Activated T-helper 2 cell treated with anti-CD3 and anti-CD28 coated beads, Interferon-gamma antibody, Interleukin-2, Interleukin-4, amounts not matched to agents 10 μg/mL and 5 μg/mL and 100 μg/mL, durations not matched to agents 14 hours and 24 hours and 36 hours (primary cell): ENCODE results near the gene PAGE4. TPM values are rescaled to one million over a fixed set of nuclear protein-coding genes. Genes with fewer than 3 reads are reported as not detected.

ENCODE experiments used
- DNase-seq: peaks from one replicate; pipeline ENCODE4 v3.0.0; 2021; ENCODE audit warnings: low spot score
- H3K27ac Mint-ChIP-seq: one replicate; pipeline ENCODE4 v1.8.0; 2021; ENCODE audit warnings: mixed read lengths
- H3K27me3 Mint-ChIP-seq: one replicate; pipeline ENCODE4 v1.8.0; 2021; ENCODE audit warnings: low read depth, mixed read lengths
- H3K36me3 Mint-ChIP-seq: one replicate; pipeline ENCODE4 v1.8.0; 2021; ENCODE audit warnings: low read depth, mixed read lengths
- H3K4me1 Mint-ChIP-seq: one replicate; pipeline ENCODE4 v1.8.0; 2021; ENCODE audit warnings: low read depth, mixed read lengths
- H3K4me3 Mint-ChIP-seq: one replicate; pipeline ENCODE4 v1.8.0; 2021; ENCODE audit warnings: low read depth, mild to moderate bottlenecking, moderate library complexity, mixed read lengths
- H3K9me3 Mint-ChIP-seq: one replicate; pipeline ENCODE4 v1.8.0; 2021; ENCODE audit warnings: mixed read lengths
- intact Hi-C: fragments of 100-400 bp; cut with micrococcal nuclease; formaldehyde crosslinking; loops from one replicate; pipeline ENCODE4 v1.15.1; 2023
- total RNA-seq: library from RNA; stranded (reverse); gene quantifications from 2 replicates; pipeline ENCODE4 v1.2.3, GENCODE V29; 2022

The PAGE4 gene
- total RNA-seq, 1 donor from 2014 or later = not detected

DNA sequence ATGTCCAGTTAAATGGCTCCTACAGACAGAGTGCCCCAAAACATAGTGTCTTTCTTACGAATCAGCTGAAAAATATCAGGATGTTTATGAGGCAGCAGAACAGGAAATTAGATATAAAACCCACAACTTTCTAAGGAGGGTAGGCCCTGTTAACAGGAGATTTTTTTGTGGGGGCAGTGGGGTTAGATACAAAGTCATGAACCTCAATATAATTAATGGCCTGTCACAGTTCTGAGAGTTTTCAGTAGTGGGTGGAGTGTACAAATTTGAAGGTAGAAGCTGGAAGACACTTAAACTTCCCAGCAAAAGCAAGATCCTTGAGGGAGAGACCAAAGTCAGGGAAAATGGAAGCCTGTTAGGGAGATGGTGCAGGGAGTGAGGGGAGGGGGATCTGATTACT, 17.4 kb downstream of the PAGE4 start:
- Mint-ChIP-seq H3K4me3 (no peak overlapping the region), H3K27me3 (peaks cover 11% of the 10 kb centered on the region), H3K36me3 (no peaks in the 10 kb centered on the region), H3K27ac (no peak overlapping the region), H3K4me1 (no peaks in the 10 kb centered on the region), H3K9me3 (no peaks in the 10 kb centered on the region)
- no peak for DNase-seq
- intact Hi-C loops = no loop called here

DNA sequence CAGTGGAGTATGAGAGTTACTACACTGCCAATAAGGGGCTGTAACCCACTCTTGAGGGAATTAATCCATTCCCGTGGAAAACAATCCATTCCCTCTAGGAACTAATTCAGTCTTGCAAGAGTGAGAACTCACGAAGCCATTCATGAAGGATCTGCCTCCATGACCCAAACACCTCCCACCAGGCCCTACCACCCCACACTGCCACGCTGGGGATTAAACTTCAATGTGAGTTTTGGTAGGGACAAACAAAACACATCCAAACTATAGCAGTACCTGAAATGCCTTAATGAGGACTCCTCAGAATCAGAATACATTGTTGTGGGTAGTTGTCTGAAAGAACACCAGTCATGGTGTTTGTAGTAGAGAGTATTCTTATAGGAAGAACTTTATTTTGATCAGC, 19.2 kb downstream of the PAGE4 start:
- H3K4me1 Mint-ChIP-seq = no peaks in the 10 kb centered on the region
- H3K27me3 Mint-ChIP-seq = peaks cover 13% of the 10 kb centered on the region
- intact Hi-C loops = no loop called here
- no peaks in the 10 kb centered on the region for H3K9me3 Mint-ChIP-seq
- no peak for DNase-seq
- no peak overlapping the region for H3K27ac Mint-ChIP-seq
- H3K36me3 Mint-ChIP-seq = no peaks in the 10 kb centered on the region
- H3K4me3 Mint-ChIP-seq = no peak overlapping the region

GRCh38 chrX:49850028-49850427, 20.9 kb downstream of the PAGE4 start:
- H3K4me1 Mint-ChIP-seq = no peaks in the 10 kb centered on the region
- no peak for DNase-seq
- H3K27me3 Mint-ChIP-seq = peaks cover 13% of the 10 kb centered on the region
- H3K9me3 Mint-ChIP-seq = no peaks in the 10 kb centered on the region
- intact Hi-C loops = no loop called here
- no peak overlapping the region for H3K4me3 Mint-ChIP-seq
- H3K36me3 Mint-ChIP-seq = no peaks in the 10 kb centered on the region
- no peak overlapping the region for H3K27ac Mint-ChIP-seq

GRCh38 chrX:49853661-49854060, 24.6 kb downstream of the PAGE4 start:
- Mint-ChIP-seq H3K27ac (no peak overlapping the region), H3K9me3 (no peaks in the 10 kb centered on the region), H3K4me3 (no peak overlapping the region), H3K27me3 (peaks cover 10% of the 10 kb centered on the region), H3K4me1 (no peaks in the 10 kb centered on the region), H3K36me3 (no peaks in the 10 kb centered on the region)
- intact Hi-C loops = no loop called here
- no peak for DNase-seq

GRCh38 chrX:49856819-49857218, 27.7 kb downstream of the PAGE4 start:
- Mint-ChIP-seq H3K27me3 (peaks cover 3% of the 10 kb centered on the region), H3K4me3 (no peak overlapping the region), H3K4me1 (no peaks in the 10 kb centered on the region), H3K36me3 (no peaks in the 10 kb centered on the region), H3K9me3 (no peaks in the 10 kb centered on the region), H3K27ac (no peak overlapping the region)
- intact Hi-C loops = no loop called here
- DNase-seq = no peak

DNA sequence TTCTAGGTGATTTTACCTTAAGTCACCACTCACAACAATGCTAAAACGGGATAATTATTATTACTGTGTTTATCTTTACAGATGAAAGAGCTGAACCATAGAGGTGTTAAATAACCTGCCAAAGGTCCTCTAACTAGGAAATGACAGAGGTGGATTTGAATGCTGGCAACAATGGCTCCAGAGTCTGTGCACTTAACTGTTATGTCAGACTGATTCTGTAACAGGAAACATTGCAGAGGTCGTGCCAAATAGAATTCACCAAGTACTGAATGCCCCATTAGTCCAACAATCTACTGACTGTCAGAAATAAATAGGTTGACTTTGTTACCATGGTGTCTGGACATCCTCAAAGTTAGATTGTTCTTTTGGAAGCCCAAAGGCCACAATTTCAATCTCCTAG, 29.2 kb downstream of the PAGE4 start:
- no peak overlapping the region for H3K27ac Mint-ChIP-seq
- no peaks in the 10 kb centered on the region for H3K4me1 Mint-ChIP-seq
- no peaks in the 10 kb centered on the region for H3K36me3 Mint-ChIP-seq
- H3K9me3 Mint-ChIP-seq = no peaks in the 10 kb centered on the region
- H3K4me3 Mint-ChIP-seq = no peak overlapping the region
- H3K27me3 Mint-ChIP-seq = peaks cover 3% of the 10 kb centered on the region
- intact Hi-C loops = no loop called here
- no peak for DNase-seq

DNA sequence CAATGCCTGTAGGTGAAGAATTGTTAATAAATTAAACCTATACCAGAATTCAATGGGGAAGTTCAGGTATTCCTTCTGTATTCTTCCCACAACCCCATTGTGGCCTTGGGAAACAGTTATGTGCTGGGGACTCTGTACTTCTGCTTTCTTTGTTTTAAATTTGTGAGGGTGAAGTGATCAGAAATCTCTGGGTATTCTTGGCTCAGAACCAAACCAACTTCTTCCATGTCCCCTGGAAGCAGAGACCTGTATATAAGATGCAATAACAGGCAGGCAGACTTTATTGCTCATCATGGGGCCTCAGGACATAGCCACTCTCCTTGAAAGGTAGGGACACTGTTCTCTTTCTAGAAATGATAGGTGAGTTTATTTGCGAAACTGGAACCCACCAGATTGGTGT, 30.4 kb downstream of the PAGE4 start:
- DNase-seq = no peak
- H3K4me3 Mint-ChIP-seq = no peak overlapping the region
- no peaks in the 10 kb centered on the region for H3K36me3 Mint-ChIP-seq
- no peaks in the 10 kb centered on the region for H3K9me3 Mint-ChIP-seq
- H3K27me3 Mint-ChIP-seq = peaks cover 3% of the 10 kb centered on the region
- intact Hi-C loops = no loop called here
- H3K27ac Mint-ChIP-seq = no peak overlapping the region
- no peaks in the 10 kb centered on the region for H3K4me1 Mint-ChIP-seq

GRCh38 chrX:49860867-49861535, 31.9 kb downstream of the PAGE4 start:
- no peak overlapping the region for H3K27ac Mint-ChIP-seq
- DNase-seq = no peak
- H3K27me3 Mint-ChIP-seq = peaks cover 7% of the 10 kb centered on the region
- H3K9me3 Mint-ChIP-seq = no peaks in the 10 kb centered on the region
- H3K4me3 Mint-ChIP-seq = no peak overlapping the region
- intact Hi-C loops = no loop called here
- H3K36me3 Mint-ChIP-seq = no peaks in the 10 kb centered on the region
- H3K4me1 Mint-ChIP-seq = no peaks in the 10 kb centered on the region

DNA sequence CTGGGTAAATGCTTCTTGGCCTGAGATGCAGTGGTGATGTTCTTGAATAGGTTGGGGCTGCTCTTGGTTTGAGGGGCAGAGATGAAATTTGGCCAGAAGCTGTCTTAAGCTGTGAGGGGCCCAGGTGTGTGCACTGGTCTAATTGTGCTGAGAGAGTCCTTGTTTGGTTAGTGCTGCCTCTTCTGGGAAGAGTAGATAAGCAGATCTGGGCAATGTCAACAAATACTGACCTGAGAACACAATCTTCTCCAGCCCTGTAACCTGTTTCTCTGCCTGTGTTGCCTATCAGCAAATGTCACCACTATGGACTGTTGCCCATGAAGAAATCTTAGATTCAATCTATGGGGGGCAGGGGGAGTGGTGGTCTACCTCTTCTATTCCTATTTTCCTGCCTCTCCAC, 33.0 kb downstream of the PAGE4 start:
- intact Hi-C loops = no loop called here
- Mint-ChIP-seq H3K9me3 (no peaks in the 10 kb centered on the region), H3K27me3 (peaks cover 7% of the 10 kb centered on the region), H3K27ac (no peak overlapping the region), H3K36me3 (no peaks in the 10 kb centered on the region), H3K4me1 (no peaks in the 10 kb centered on the region), H3K4me3 (no peak overlapping the region)
- DNase-seq = no peak

DNA sequence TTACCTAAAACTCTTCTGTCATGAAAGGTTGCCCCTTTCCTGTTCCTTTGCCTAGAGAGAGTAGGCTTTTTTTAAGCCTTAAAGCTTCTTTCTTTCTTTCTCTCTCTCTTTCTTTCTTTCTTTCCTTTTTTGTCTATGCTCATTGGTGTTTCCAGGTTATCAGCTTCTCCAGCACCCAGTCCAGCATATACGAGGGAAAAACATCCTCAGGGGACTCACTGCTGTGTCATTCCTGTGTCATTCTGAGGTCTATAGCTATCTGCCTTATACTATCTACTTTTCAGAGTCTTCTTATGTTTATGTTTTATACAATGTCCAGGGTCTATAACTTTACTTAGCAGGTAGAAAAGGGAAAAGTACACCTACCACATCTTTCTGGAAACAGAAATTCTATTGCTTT, 39.6 kb downstream of the PAGE4 start:
- Mint-ChIP-seq H3K4me3 (no peak overlapping the region), H3K27ac (no peak overlapping the region), H3K4me1 (no peaks in the 10 kb centered on the region)

GRCh38 chrX:49876750-49877149, 47.6 kb downstream of the PAGE4 start:
- peaks cover 12% of the 10 kb centered on the region for H3K4me1 Mint-ChIP-seq
- no peaks in the 10 kb centered on the region for H3K36me3 Mint-ChIP-seq
- intact Hi-C loops = loop anchor here (2.0 kb wide), 1 partner anchor 116 kb away; no protein-coding TSS in a partner anchor
- H3K27ac Mint-ChIP-seq = no peak overlapping the region
- H3K9me3 Mint-ChIP-seq = no peaks in the 10 kb centered on the region
- DNase-seq = no peak
- H3K27me3 Mint-ChIP-seq = peaks cover 3% of the 10 kb centered on the region
- no peak overlapping the region for H3K4me3 Mint-ChIP-seq

More for the DNA sequence above, 39.6 kb downstream of the PAGE4 start:
- no peak for DNase-seq
- Mint-ChIP-seq H3K27me3 (peaks cover 5% of the 10 kb centered on the region), H3K9me3 (no peaks in the 10 kb centered on the region), H3K36me3 (no peaks in the 10 kb centered on the region)
- intact Hi-C loops = no loop called here

GRCh38 chrX:49877397-49878101, 48.4 kb downstream of the PAGE4 start:
- Mint-ChIP-seq H3K36me3 (no peaks in the 10 kb centered on the region), H3K4me1 (peaks cover 12% of the 10 kb centered on the region), H3K4me3 (no peak overlapping the region), H3K27me3 (peaks cover 3% of the 10 kb centered on the region), H3K9me3 (no peaks in the 10 kb centered on the region), H3K27ac (no peak overlapping the region)
- intact Hi-C loops = loop anchor here (2.0 kb wide), 1 partner anchor 117 kb away; no protein-coding TSS in a partner anchor
- no peak for DNase-seq

GRCh38 chrX:49878128-49878833, 49.2 kb downstream of the PAGE4 start:
- Mint-ChIP-seq H3K4me3 (peak overlapping the region; percentile 68), H3K4me1 (peaks cover 12% of the 10 kb centered on the region), H3K27me3 (peaks cover 3% of the 10 kb centered on the region), H3K9me3 (no peaks in the 10 kb centered on the region), H3K36me3 (no peaks in the 10 kb centered on the region), H3K27ac (no peak overlapping the region)
- intact Hi-C loops = no loop called here
- DNase-seq = no peak
